Measurements from ENCODE around the gene DPYSL5.

The DPYSL5 gene

DNA sequence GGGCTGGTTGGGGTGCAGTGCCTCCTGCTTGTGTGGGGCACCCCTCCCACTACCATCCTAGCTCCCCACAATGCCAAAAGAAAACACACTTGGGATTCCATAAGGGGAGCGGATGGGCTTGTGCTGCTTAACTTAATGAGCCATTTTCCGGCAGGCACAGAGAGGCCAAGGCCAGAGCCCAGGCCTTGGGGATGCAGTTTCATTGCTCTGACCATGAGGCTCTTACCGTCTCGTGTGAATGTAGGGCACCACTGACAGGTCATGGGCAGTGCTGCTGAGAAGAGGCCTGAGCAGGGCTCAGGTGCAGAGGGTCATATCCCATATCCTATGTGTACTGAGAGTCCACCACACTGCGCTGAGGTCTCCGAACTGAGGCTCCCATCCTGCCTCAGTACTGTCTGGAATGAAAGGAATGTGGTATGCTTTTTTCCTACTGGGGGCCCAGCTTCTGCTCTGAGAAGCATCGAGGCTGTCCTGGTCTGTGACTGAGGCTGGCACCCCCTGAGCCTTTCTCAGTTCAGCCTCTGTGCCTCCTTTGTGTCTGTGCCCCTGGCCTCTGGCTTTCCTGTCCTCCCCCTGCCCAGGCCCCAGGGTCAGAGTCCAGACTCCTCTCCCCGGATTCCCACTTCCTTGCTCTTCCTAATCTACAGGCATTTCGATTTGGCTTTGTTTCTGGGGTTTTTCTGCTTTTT, 77.3 kb downstream of the DPYSL5 start:
- Histone ChIP-seq H4K20me1 (ENCODE audit: insufficient read depth, low read length) (no peaks in the 10 kb centered on the region), H3F3A (ENCODE audit: insufficient read depth, low read length) (no peaks in the 10 kb centered on the region), H3K9ac (ENCODE audit: low read length) (no peak overlapping the region), H3K4me3 (ENCODE audit: low read depth, low read length, poor library complexity, severe bottlenecking) (no peak overlapping the region), H3K9me3 (ENCODE audit: low read length) (no peaks in the 10 kb centered on the region), H3K27me3 (ENCODE audit: insufficient read depth, low read length) (peaks cover 4% of the 10 kb centered on the region; the same call in 1 of the 2 replicates), H3K79me2 (ENCODE audit: insufficient read depth, low read length) (no peaks in the 10 kb centered on the region), H3K9me2 (ENCODE audit: low read depth, low read length) (no peaks in the 10 kb centered on the region), H3K4me2 (ENCODE audit: low read length) (no peak overlapping the region), H3K4me1 (ENCODE audit: insufficient read depth, low read length, severe bottlenecking) (no peaks in the 10 kb centered on the region), H3K36me3 (ENCODE audit: insufficient read depth, low read length) (no peaks in the 10 kb centered on the region), H2AFZ (ENCODE audit: low read length) (no peak overlapping the region), H3K27ac (ENCODE audit: low read depth, low read length, poor library complexity, severe bottlenecking) (no peak overlapping the region)
- no peak for TF ChIP-seq EZH2 (IDR thresholded peaks at IDR 0.05; ENCODE audit: borderline replicate concordance, low read length)
- TF ChIP-seq, protein P1, sequence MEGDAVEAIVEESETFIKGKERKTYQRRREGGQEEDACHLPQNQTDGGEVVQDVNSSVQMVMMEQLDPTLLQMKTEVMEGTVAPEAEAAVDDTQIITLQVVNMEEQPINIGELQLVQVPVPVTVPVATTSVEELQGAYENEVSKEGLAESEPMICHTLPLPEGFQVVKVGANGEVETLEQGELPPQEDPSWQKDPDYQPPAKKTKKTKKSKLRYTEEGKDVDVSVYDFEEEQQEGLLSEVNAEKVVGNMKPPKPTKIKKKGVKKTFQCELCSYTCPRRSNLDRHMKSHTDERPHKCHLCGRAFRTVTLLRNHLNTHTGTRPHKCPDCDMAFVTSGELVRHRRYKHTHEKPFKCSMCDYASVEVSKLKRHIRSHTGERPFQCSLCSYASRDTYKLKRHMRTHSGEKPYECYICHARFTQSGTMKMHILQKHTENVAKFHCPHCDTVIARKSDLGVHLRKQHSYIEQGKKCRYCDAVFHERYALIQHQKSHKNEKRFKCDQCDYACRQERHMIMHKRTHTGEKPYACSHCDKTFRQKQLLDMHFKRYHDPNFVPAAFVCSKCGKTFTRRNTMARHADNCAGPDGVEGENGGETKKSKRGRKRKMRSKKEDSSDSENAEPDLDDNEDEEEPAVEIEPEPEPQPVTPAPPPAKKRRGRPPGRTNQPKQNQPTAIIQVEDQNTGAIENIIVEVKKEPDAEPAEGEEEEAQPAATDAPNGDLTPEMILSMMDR (IDR thresholded peaks at IDR 0.05; ENCODE audit: low read length): no peak

- Histone ChIP-seq H3K9me3 (ENCODE audit: low read length) (no peaks in the 10 kb centered on the region), H3K4me1 (ENCODE audit: insufficient read depth, low read length, severe bottlenecking) (no peaks in the 10 kb centered on the region), H3K79me2 (ENCODE audit: insufficient read depth, low read length) (no peaks in the 10 kb centered on the region), H4K20me1 (ENCODE audit: insufficient read depth, low read length) (no peaks in the 10 kb centered on the region), H3K27me3 (ENCODE audit: insufficient read depth, low read length) (no peaks in the 10 kb centered on the region; the same call in 1 of the 2 replicates), H3K9ac (ENCODE audit: low read length) (no peak overlapping the region), H3K4me2 (ENCODE audit: low read length) (no peak overlapping the region), H3K27ac (ENCODE audit: low read depth, low read length, poor library complexity, severe bottlenecking) (no peak overlapping the region), H3K36me3 (ENCODE audit: insufficient read depth, low read length) (no peaks in the 10 kb centered on the region), H3K4me3 (ENCODE audit: low read depth, low read length, poor library complexity, severe bottlenecking) (no peak overlapping the region), H3F3A (ENCODE audit: insufficient read depth, low read length) (no peaks in the 10 kb centered on the region), H3K9me2 (ENCODE audit: low read depth, low read length) (no peaks in the 10 kb centered on the region), H2AFZ (ENCODE audit: low read length) (no peak overlapping the region)
- TF ChIP-seq, protein P1 (IDR thresholded peaks at IDR 0.05; ENCODE audit: low read length): no peak
- no peak for TF ChIP-seq EZH2 (IDR thresholded peaks at IDR 0.05; ENCODE audit: borderline replicate concordance, low read length)
These were observed 79.3 kb downstream of the DPYSL5 start for GRCh38 chr2:26927221-26927620.

GRCh38 chr2:26932974-26933373, 85.0 kb downstream of the DPYSL5 start:
- Histone ChIP-seq H3K9ac (ENCODE audit: low read length) (no peak overlapping the region), H3K27me3 (ENCODE audit: insufficient read depth, low read length) (no peaks in the 10 kb centered on the region), H3K4me3 (ENCODE audit: low read depth, low read length, poor library complexity, severe bottlenecking) (no peak overlapping the region), H3F3A (ENCODE audit: insufficient read depth, low read length) (no peaks in the 10 kb centered on the region), H3K9me3 (ENCODE audit: low read length) (no peaks in the 10 kb centered on the region), H3K9me2 (ENCODE audit: low read depth, low read length) (no peaks in the 10 kb centered on the region), H3K79me2 (ENCODE audit: insufficient read depth, low read length) (no peaks in the 10 kb centered on the region), H2AFZ (ENCODE audit: low read length) (no peak overlapping the region), H3K36me3 (ENCODE audit: insufficient read depth, low read length) (no peaks in the 10 kb centered on the region), H3K27ac (ENCODE audit: low read depth, low read length, poor library complexity, severe bottlenecking) (no peak overlapping the region), H3K4me2 (ENCODE audit: low read length) (no peak overlapping the region), H3K4me1 (ENCODE audit: insufficient read depth, low read length, severe bottlenecking) (no peaks in the 10 kb centered on the region), H4K20me1 (ENCODE audit: insufficient read depth, low read length) (no peaks in the 10 kb centered on the region)
- no peak for TF ChIP-seq EZH2 (IDR thresholded peaks at IDR 0.05; ENCODE audit: borderline replicate concordance, low read length)
- TF ChIP-seq, protein P1 (IDR thresholded peaks at IDR 0.05; ENCODE audit: low read length): no peak
